Mesendoderm (in vitro differentiated cells): Measurements from ENCODE around the gene HOXB1.

Experiments used
- DNase-seq: peaks from one replicate; pipeline ENCODE4 v3.0.0; 2013
- H2AK5ac ChIP-seq: 2 replicates; pipeline ENCODE4 v1.6.1; 2013; ENCODE audit warnings: low read length, inconsistent platforms
- H2BK120ac ChIP-seq: 2 replicates; pipeline ENCODE4 v1.6.1; 2013; ENCODE audit warnings: low read depth, mild to moderate bottlenecking, low read length, moderate library complexity, mixed read lengths
- H2BK15ac ChIP-seq: replicated peaks from 2 replicates; pipeline ENCODE4 v1.6.1; 2013; ENCODE audit warnings: low read depth, mild to moderate bottlenecking, moderate library complexity
- H2BK5ac ChIP-seq: 2 replicates; pipeline ENCODE4 v1.6.1; 2013; ENCODE audit warnings: low read length, inconsistent platforms
- H3K18ac ChIP-seq: 2 replicates; pipeline ENCODE4 v1.6.1; 2013; ENCODE audit warnings: mild to moderate bottlenecking, low read length, mixed read lengths
- H3K23ac ChIP-seq: one replicate; pipeline ENCODE4 v1.6.1; 2013; ENCODE audit warnings: low read length
- H3K27ac ChIP-seq: 2 replicates; pipeline ENCODE4 v1.5.1; 2013; ENCODE audit warnings: low read depth, mild to moderate bottlenecking, inconsistent platforms, low read length, moderate library complexity
- H3K27me3 ChIP-seq: 2 replicates; pipeline ENCODE4 v1.6.1; 2013; ENCODE audit warnings: low read length, control low read depth, mild to moderate bottlenecking, inconsistent platforms; ENCODE audit not compliant: insufficient read depth, poor library complexity
- H3K36me3 ChIP-seq: 2 replicates; pipeline ENCODE4 v1.6.1; 2013; ENCODE audit warnings: low read length, inconsistent platforms; ENCODE audit not compliant: control insufficient read depth, insufficient read depth
- H3K4ac ChIP-seq: one replicate; pipeline ENCODE4 v1.6.1; 2013; ENCODE audit warnings: low read depth, mild to moderate bottlenecking, low read length, moderate library complexity
- H3K4me1 ChIP-seq: 2 replicates; pipeline ENCODE4 v1.6.1; 2013; ENCODE audit warnings: low read depth, low read length, inconsistent platforms; ENCODE audit not compliant: control insufficient read depth
- H3K4me2 ChIP-seq: 2 replicates; pipeline ENCODE4 v1.6.1; 2013; ENCODE audit warnings: low read length
- H3K4me3 ChIP-seq: 2 replicates; pipeline ENCODE4 v1.5.1; 2013; ENCODE audit warnings: mild to moderate bottlenecking, low read length
- H3K56ac ChIP-seq: one replicate; pipeline ENCODE4 v1.6.1; 2013; ENCODE audit warnings: low read length
- H3K79me1 ChIP-seq: 2 replicates; pipeline ENCODE4 v1.6.1; 2013; ENCODE audit warnings: low read length, inconsistent platforms
- H3K79me2 ChIP-seq: 2 replicates; pipeline ENCODE4 v1.6.1; 2013; ENCODE audit warnings: mild to moderate bottlenecking, low read length; ENCODE audit not compliant: control insufficient read depth, insufficient read depth
- H3K9ac ChIP-seq: 2 replicates; pipeline ENCODE4 v1.6.1; 2013; ENCODE audit warnings: low read length, inconsistent platforms
- H4K5ac ChIP-seq: one replicate; pipeline ENCODE4 v1.6.1; 2013; ENCODE audit warnings: low read length
- H4K8ac ChIP-seq: one replicate; pipeline ENCODE4 v1.6.1; 2013; ENCODE audit warnings: low read depth, mild to moderate bottlenecking, control low read depth, low read length, moderate library complexity
- WGBS: extraction: QIAGEN DNeasy Blood & Tissue Kit; methylation state at CpG from one replicate; pipeline ENCODE4 v1.1.7; 2013; ENCODE audit warnings: low lambda C conversion rate, missing lambda C conversion rate; ENCODE audit not compliant: insufficient coverage; ENCODE audit errors: extremely low coverage; 5-methylcytosine and 5-hydroxymethylcytosine counted together

Gene HOXB1

GRCh38 chr17:48530208-48530886 is 464 bp downstream of the HOXB1 start:
- Histone ChIP-seq H3K36me3 (no peaks in the 10 kb centered on the region), H2BK5ac (no peak overlapping the region), H2BK15ac (no peak overlapping the region), H3K9ac (no peak overlapping the region), H3K18ac (no peak overlapping the region), H2AK5ac (no peak overlapping the region), H3K4me2 (no peak overlapping the region), H3K4me1 (peaks cover 5% of the 10 kb centered on the region), H3K79me2 (no peaks in the 10 kb centered on the region), H3K4ac (no peak overlapping the region), H2BK120ac (no peak overlapping the region), H3K79me1 (no peaks in the 10 kb centered on the region), H3K4me3 (no peak overlapping the region), H3K27ac (no peak overlapping the region), H3K56ac (no peak overlapping the region), H4K8ac (no peak overlapping the region), H3K23ac (peak overlapping the region; percentile 45), H4K5ac (no peak overlapping the region), H3K27me3 (peaks cover 51% of the 10 kb centered on the region)
- DNase-seq: no peak
- no CpG with 5 or more reads among the region's 37 CpGs for WGBS

GRCh38 chr17:48529683-48530009 is 1.2 kb downstream of the HOXB1 start:
- no peaks in the 10 kb centered on the region for H3K79me2 ChIP-seq
- peaks cover 5% of the 10 kb centered on the region for H3K4me1 ChIP-seq
- no peak overlapping the region for H3K9ac ChIP-seq
- H3K36me3 ChIP-seq: no peaks in the 10 kb centered on the region
- H2AK5ac ChIP-seq: no peak overlapping the region
- no peak overlapping the region for H2BK120ac ChIP-seq
- H3K4ac ChIP-seq: no peak overlapping the region
- H3K27me3 ChIP-seq: peaks cover 54% of the 10 kb centered on the region
- no peak overlapping the region for H2BK15ac ChIP-seq
- H3K79me1 ChIP-seq: no peaks in the 10 kb centered on the region
- no peak overlapping the region for H4K8ac ChIP-seq
- H3K56ac ChIP-seq: no peak overlapping the region
- WGBS: no CpG with 5 or more reads among the region's 11 CpGs
- H3K27ac ChIP-seq: no peak overlapping the region
- no peak overlapping the region for H3K4me3 ChIP-seq
- no peak overlapping the region for H3K4me2 ChIP-seq
- no peak for DNase-seq
- H3K18ac ChIP-seq: no peak overlapping the region
- no peak overlapping the region for H3K23ac ChIP-seq
- no peak overlapping the region for H2BK5ac ChIP-seq
- H4K5ac ChIP-seq: no peak overlapping the region

- no peak overlapping the region for H3K27ac ChIP-seq
- H2BK15ac ChIP-seq: no peak overlapping the region
- H3K79me1 ChIP-seq: no peaks in the 10 kb centered on the region
- H3K4ac ChIP-seq: no peak overlapping the region
- H2BK5ac ChIP-seq: no peak overlapping the region
- H3K18ac ChIP-seq: no peak overlapping the region
- peaks cover 55% of the 10 kb centered on the region for H3K27me3 ChIP-seq
- no peak overlapping the region for H2BK120ac ChIP-seq
- no peaks in the 10 kb centered on the region for H3K79me2 ChIP-seq
- peaks cover 5% of the 10 kb centered on the region for H3K4me1 ChIP-seq
- no peak overlapping the region for H3K56ac ChIP-seq
- no peak overlapping the region for H4K8ac ChIP-seq
- DNase-seq: no peak
- H3K9ac ChIP-seq: no peak overlapping the region
- H3K4me3 ChIP-seq: no peak overlapping the region
- no CpG with 5 or more reads among the region's 11 CpGs for WGBS
- no peak overlapping the region for H4K5ac ChIP-seq
- no peak overlapping the region for H3K23ac ChIP-seq
- H3K4me2 ChIP-seq: no peak overlapping the region
- H3K36me3 ChIP-seq: no peaks in the 10 kb centered on the region
- H2AK5ac ChIP-seq: no peak overlapping the region
Observed at GRCh38 chr17:48528936-48529682, 1.7 kb downstream of the HOXB1 start.

GRCh38 chr17:48528153-48528935 is 2.5 kb downstream of the HOXB1 start:
- Histone ChIP-seq H3K27me3 (peaks cover 62% of the 10 kb centered on the region), H4K5ac (no peak overlapping the region), H3K27ac (no peak overlapping the region), H3K4me2 (no peak overlapping the region), H2BK15ac (no peak overlapping the region), H4K8ac (no peak overlapping the region), H3K36me3 (no peaks in the 10 kb centered on the region), H2AK5ac (no peak overlapping the region), H3K4me3 (no peak overlapping the region), H2BK120ac (no peak overlapping the region), H3K4ac (no peak overlapping the region), H3K56ac (no peak overlapping the region), H2BK5ac (no peak overlapping the region), H3K79me2 (no peaks in the 10 kb centered on the region), H3K18ac (no peak overlapping the region), H3K4me1 (peaks cover 5% of the 10 kb centered on the region), H3K79me1 (no peaks in the 10 kb centered on the region), H3K9ac (no peak overlapping the region), H3K23ac (no peak overlapping the region)
- no CpG with 5 or more reads among the region's 7 CpGs for WGBS
- DNase-seq: no peak

DNA sequence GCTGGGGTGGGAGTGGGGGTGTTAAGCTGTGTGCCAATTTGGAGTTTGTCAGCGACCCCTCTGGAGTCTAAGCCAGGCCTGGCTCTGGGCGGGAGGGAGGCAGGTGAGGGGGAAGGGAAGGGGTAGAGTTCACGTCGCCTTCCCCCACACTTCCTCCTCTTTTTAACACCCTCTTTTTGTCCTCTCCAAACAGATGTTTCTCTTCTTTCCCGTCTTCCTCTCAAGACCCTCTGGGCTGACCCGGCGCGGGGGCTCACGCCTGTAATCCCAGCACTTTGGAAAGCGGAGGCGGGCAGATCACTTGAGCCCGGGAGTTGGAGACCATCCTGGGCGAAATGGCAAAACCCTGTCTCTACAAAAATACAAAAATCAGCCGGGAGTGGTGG is 3.3 kb downstream of the HOXB1 start:
- no peak overlapping the region for H4K8ac ChIP-seq
- no peak overlapping the region for H2BK5ac ChIP-seq
- H3K56ac ChIP-seq: peak overlapping the region; percentile 73
- peaks cover 5% of the 10 kb centered on the region for H3K4me1 ChIP-seq
- DNase-seq: no peak
- no peak overlapping the region for H2BK120ac ChIP-seq
- peak overlapping the region; percentile 10 for H2BK15ac ChIP-seq
- no peaks in the 10 kb centered on the region for H3K79me2 ChIP-seq
- H3K4me3 ChIP-seq: no peak overlapping the region
- no peak overlapping the region for H2AK5ac ChIP-seq
- no peaks in the 10 kb centered on the region for H3K79me1 ChIP-seq
- H3K27me3 ChIP-seq: peaks cover 66% of the 10 kb centered on the region
- no peaks in the 10 kb centered on the region for H3K36me3 ChIP-seq
- no peak overlapping the region for H3K4ac ChIP-seq
- no CpG with 5 or more reads among the region's 14 CpGs for WGBS
- peak overlapping the region; percentile 22 for H3K18ac ChIP-seq
- no peak overlapping the region for H3K27ac ChIP-seq
- H3K23ac ChIP-seq: no peak overlapping the region
- H4K5ac ChIP-seq: no peak overlapping the region
- H3K9ac ChIP-seq: no peak overlapping the region
- peak overlapping the region; percentile 27 for H3K4me2 ChIP-seq
